Upper lobe of left lung (tissue), 6 donors: ENCODE results near the gene SIX5. TPM values are rescaled to one million over a fixed set of nuclear protein-coding genes. Genes with fewer than 3 reads are reported as not detected.

Experiments
- ATAC-seq, 2 donors: fragments of 200-7000 bp; cut with Tn5 transposase; one replicate each; pipeline ENCODE4 v1.9.1; 2022; ENCODE audit warnings: mild to moderate bottlenecking in 2 of 2, moderate library complexity in 2 of 2; ENCODE audit not compliant: low FRiP score in 2 of 2
- DNase-seq, 2 donors: peaks; one replicate each; pipeline ENCODE4 v3.0.0-alpha.2; 2019 to 2020
- H3K27ac ChIP-seq, 4 donors: fragments of 200-600 bp; sonication (generic); one replicate each; pipeline ENCODE4 v1.5.1; 2016 to 2019
- H3K27me3 ChIP-seq, 4 donors: fragments of 200-600 bp; sonication (generic); one replicate each; pipeline ENCODE4 v1.5.1; 2017 to 2019
- H3K36me3 ChIP-seq, 4 donors: fragments of 200-600 bp; sonication (generic); one replicate each; pipeline ENCODE4 v1.5.1; 2016 to 2019
- H3K4me1 ChIP-seq, 4 donors: fragments of 200-600 bp; sonication (generic); one replicate each; pipeline ENCODE4 v1.5.1; 2018 to 2019
- H3K4me3 ChIP-seq, 4 donors: fragments of 200-600 bp; sonication (generic); one replicate each; pipeline ENCODE4 v1.5.1; 2017 to 2019; ENCODE audit warnings: mild to moderate bottlenecking in 2 of 4, moderate library complexity in 1 of 4
- H3K9me3 ChIP-seq, 4 donors: fragments of 200-600 bp; sonication (generic); one replicate each; pipeline ENCODE4 v1.5.1; 2018 to 2019
- CTCF ChIP-seq, 6 experiments: fragments of 450-650 bp in 4 of 6; fragments of 200-600 bp in 2 of 6; sonication (generic) in 2 of 6; IDR thresholded peaks; one replicate each; pipeline ENCODE4 v1.5.1; 2016 to 2019; ENCODE audit warnings: antibody characterized with exemption in 6 of 6
- EP300 ChIP-seq, 4 donors: sonication (generic); formaldehyde crosslinking; IDR thresholded peaks; one replicate each; pipeline ENCODE4 v1.5.1; 2017; ENCODE audit warnings: antibody characterized with exemption in 4 of 4, control low read depth in 2 of 4
- POLR2A ChIP-seq, 4 donors: fragments of 450-650 bp; IDR thresholded peaks; one replicate each; pipeline ENCODE4 v1.5.1; 2016 to 2017; ENCODE audit warnings: antibody characterized with exemption in 4 of 4, mild to moderate bottlenecking in 2 of 4
- POLR2AphosphoS5 ChIP-seq, 2 donors: sonication (generic); formaldehyde crosslinking; IDR thresholded peaks; one replicate each; pipeline ENCODE4 v1.5.1; 2017; ENCODE audit warnings: antibody characterized with exemption in 2 of 2
- WGBS, 2 donors: methylation state at CpG; one replicate each; pipeline ENCODE4 v1.1.5; 2017 to 2018; 5-methylcytosine and 5-hydroxymethylcytosine counted together
- total RNA-seq, 6 donors: library from RNA; depleted of rRNA in 4 of 6; stranded (reverse); fragments of >200 nt in 4 of 6; gene quantifications; one replicate each; pipeline versions ENCODE4 v1.1.0 to v1.2.1, GENCODE V29; 2016 to 2021
- donor health status: DM: no; HTN: no; CAD: no; lungs with moderate emphysema.
- donor health status: DM: no; HTN: yes; CAD: no; lungs with severe emphysema.

The SIX5 gene
- total RNA-seq, 6 donors from 2014 or later, result 6.2 to 36.7 (median 17.8) TPM

GRCh38 chr19:45815481-45816216 lies 46.6 kb upstream of the SIX5 start:
- DNase-seq (peak in 1 of 2 donors; percentile 75), ATAC-seq (no peak)
- peaks cover 0 to 23% (median 14%) of the 10 kb centered on the region in 4 donors for H3K36me3 ChIP-seq
- no peaks in the 10 kb centered on the region for H3K27me3 ChIP-seq
- H3K9me3 ChIP-seq, result no peaks in the 10 kb centered on the region
- no peak for TF ChIP-seq POLR2A (IDR thresholded peaks at IDR 0.05)
- TF ChIP-seq POLR2AphosphoS5 (IDR thresholded peaks at IDR 0.05), result no peak
- TF ChIP-seq EP300 (IDR thresholded peaks at IDR 0.05), result no peak
- no peak for TF ChIP-seq CTCF (IDR thresholded peaks at IDR 0.05)
- H3K4me3 ChIP-seq, result peak overlapping the region; percentile 19 to 53 (median 35)
- H3K4me1 ChIP-seq, result peaks cover 0 to 16% (median 2%) of the 10 kb centered on the region in 4 donors
- WGBS, 2 donors, result 27 to 35% methylated on average over 28 to 31 of the region's 44 CpGs
- no peak overlapping the region for H3K27ac ChIP-seq

GRCh38 chr19:45814851-45815480 lies 45.9 kb upstream of the SIX5 start, which contains the start of gene RSPH6A:
RSPH6A (minus strand) TSS chr19:45815308; CDS start chr19:45815176, 132 bp downstream.
- Histone ChIP-seq H3K27ac (no peak within 1 kb of the TSS), H3K4me3 (peak within 1 kb of the TSS; percentile 19 to 53 (median 35)), H3K36me3 (peaks cover 0 to 16% (median 9%) of the 10 kb centered on the region in 4 donors), H3K4me1 (peaks cover 0 to 16% (median 4%) of the 10 kb centered on the region in 4 donors), H3K27me3 (no peaks in the 10 kb centered on the region), H3K9me3 (no peaks in the 10 kb centered on the region)
- DNase-seq, result peak in 1 of 2 donors; percentile 77
- ATAC-seq, result no peak
- 41 to 46% methylated on average over 21 to 33 of the region's 40 CpGs for WGBS, 2 donors
- TF ChIP-seq POLR2AphosphoS5 (IDR thresholded peaks at IDR 0.05) (no peak), CTCF (IDR thresholded peaks at IDR 0.05) (no peak), POLR2A (IDR thresholded peaks at IDR 0.05) (no peak), EP300 (IDR thresholded peaks at IDR 0.05) (no peak)

GRCh38 chr19:45814166-45814780 lies 45.2 kb upstream of the SIX5 start:
- Histone ChIP-seq H3K36me3 (peaks cover 0 to 10% (median 5%) of the 10 kb centered on the region in 4 donors), H3K27me3 (no peaks in the 10 kb centered on the region), H3K4me1 (peaks cover 5 to 16% (median 7%) of the 10 kb centered on the region in 4 donors), H3K27ac (no peak overlapping the region), H3K4me3 (no peak overlapping the region), H3K9me3 (no peaks in the 10 kb centered on the region)
- 84 to 88% methylated on average over 5 to 11 of the region's 12 CpGs for WGBS, 2 donors
- no peak for TF ChIP-seq POLR2A (IDR thresholded peaks at IDR 0.05)
- TF ChIP-seq EP300 (IDR thresholded peaks at IDR 0.05), result no peak
- TF ChIP-seq CTCF (IDR thresholded peaks at IDR 0.05), result no peak
- TF ChIP-seq POLR2AphosphoS5 (IDR thresholded peaks at IDR 0.05), result no peak
- peak in 1 of 2 donors; percentile 45 for DNase-seq
- no peak for ATAC-seq

GRCh38 chr19:45812297-45812696 lies 43.2 kb upstream of the SIX5 start:
- no peaks in the 10 kb centered on the region for H3K9me3 ChIP-seq
- H3K27me3 ChIP-seq, result no peaks in the 10 kb centered on the region
- H3K27ac ChIP-seq, result no peak overlapping the region
- TF ChIP-seq EP300 (IDR thresholded peaks at IDR 0.05) (no peak), CTCF (IDR thresholded peaks at IDR 0.05) (no peak), POLR2AphosphoS5 (IDR thresholded peaks at IDR 0.05) (no peak), POLR2A (IDR thresholded peaks at IDR 0.05) (no peak)
- WGBS, 2 donors, result 87 to 92% methylated on average over 6 of the region's 6 CpGs
- peaks cover 5 to 13% (median 7%) of the 10 kb centered on the region in 4 donors for H3K4me1 ChIP-seq
- peaks cover 0 to 2% (median 0%) of the 10 kb centered on the region in 4 donors for H3K36me3 ChIP-seq
- ATAC-seq (no peak), DNase-seq (no peak)
- no peak overlapping the region for H3K4me3 ChIP-seq
